COLO668 (cell line): ENCODE measurements around the gene PSAP.
A peak's percentile ranks its signal among the peaks of the same experiment; 100 is the strongest.

Experiments
- DNase-seq: peaks from one replicate; lab custom pipeline; 2025; ENCODE audit not compliant: unreplicated experiment; lab: John Stamatoyannopoulos, UW

Gene PSAP

GRCh38 chr10:71810048-71810750 is 40.9 kb downstream of the PSAP start:
- DNase-seq = no peak

- no peak for DNase-seq
Measured at GRCh38 chr10:71809628-71810027, 41.4 kb downstream of the PSAP start.

GRCh38 chr10:71807557-71808510 is 43.2 kb downstream of the PSAP start:
- no peak for DNase-seq

GRCh38 chr10:71806704-71807556 is 44.1 kb downstream of the PSAP start:
- no peak for DNase-seq

- DNase-seq = peak; percentile 52
Measured at GRCh38 chr10:71805776-71806703, 45.0 kb downstream of the PSAP start.

GRCh38 chr10:71804077-71804476 is 47.0 kb downstream of the PSAP start:
- DNase-seq = no peak

- DNase-seq = no peak
Measured at GRCh38 chr10:71802715-71803488, 48.1 kb downstream of the PSAP start.

- no peak for DNase-seq
Measured at GRCh38 chr10:71802235-71802634, 48.8 kb downstream of the PSAP start.

- DNase-seq = no peak
Measured at GRCh38 chr10:71801361-71801760, 49.7 kb downstream of the PSAP start.

- DNase-seq = no peak
Measured at GRCh38 chr10:71799608-71800453, 51.2 kb downstream of the PSAP start.

GRCh38 chr10:71799112-71799511 is 51.9 kb downstream of the PSAP start:
- DNase-seq = no peak

- DNase-seq = no peak
Measured at GRCh38 chr10:71798308-71798624, 52.8 kb downstream of the PSAP start.

- no peak for DNase-seq
Measured at GRCh38 chr10:71797533-71798307, 53.3 kb downstream of the PSAP start.

- DNase-seq = no peak
Measured at GRCh38 chr10:71796749-71797405, 54.2 kb downstream of the PSAP start.

GRCh38 chr10:71795248-71795647 is 55.8 kb downstream of the PSAP start:
- DNase-seq = no peak

GRCh38 chr10:71790749-71791440 is 60.2 kb downstream of the PSAP start:
- no peak for DNase-seq

- no peak for DNase-seq
Measured at GRCh38 chr10:71789871-71790270, 61.2 kb downstream of the PSAP start.
